H1 (cell line): ENCODE data around the gene ANGPTL4. TPM values are rescaled to one million over a fixed set of nuclear protein-coding genes. Genes with fewer than 3 reads are reported as not detected.
A peak's percentile ranks its signal among the peaks of the same experiment; 100 is the strongest.

ENCODE experiments used
- CTCF ChIA-PET: fragments of 300-600 bp; sonication (Branson Sonifier 250); formaldehyde crosslinking; loops from one replicate; lab custom pipeline; 2021; ENCODE audit not compliant: partially characterized antibody; lab: Charles Lee
- POLR2A ChIA-PET: fragments of 300-600 bp; sonication (Branson Sonifier 250); formaldehyde crosslinking; loops from one replicate; lab custom pipeline; 2021; ENCODE audit warnings: inconsistent platforms; ENCODE audit not compliant: partially characterized antibody; lab: Charles Lee
- DNase-seq, 2 experiments: peaks; one replicate each; pipeline versions ENCODE4 v3.0.0 to v3.0.0-alpha.2; 2010 to 2022; ENCODE audit warnings: low spot score in 2 of 2, low read depth in 1 of 2, mixed read lengths in 1 of 2
- FAIRE-seq: peaks from 2 replicates; lab custom pipeline; 2011; peaks lifted over from hg19 to GRCh38; lab: Jason Lieb, UNC
- H2AFZ ChIP-seq: 2 replicates; pipeline ENCODE4 v1.8.1; 2012; ENCODE audit warnings: low read length, inconsistent platforms
- H2AK5ac ChIP-seq: 2 replicates; pipeline ENCODE4 v1.6.1; 2013; ENCODE audit warnings: low read depth, low read length
- H2BK120ac ChIP-seq: replicated peaks from 2 replicates; pipeline ENCODE3; 2013; ENCODE audit warnings: low read depth, low read length, inconsistent platforms
- H2BK12ac ChIP-seq: 2 replicates; pipeline ENCODE4 v1.6.1; 2013; ENCODE audit warnings: low read depth, low read length
- H2BK15ac ChIP-seq: 2 replicates; pipeline ENCODE4 v1.6.1; 2013; ENCODE audit warnings: low read length
- H2BK20ac ChIP-seq: 2 replicates; pipeline ENCODE4 v1.6.1; 2013; ENCODE audit warnings: low read length
- H2BK5ac ChIP-seq: 2 replicates; pipeline ENCODE4 v1.6.1; 2013; ENCODE audit warnings: low read depth, low read length
- H3K14ac ChIP-seq: 2 replicates; pipeline ENCODE4 v1.6.1; 2013; ENCODE audit warnings: inconsistent platforms; ENCODE audit not compliant: insufficient read length
- H3K18ac ChIP-seq: 2 replicates; pipeline ENCODE4 v1.6.1; 2013; ENCODE audit warnings: low read length; ENCODE audit errors: extremely low read depth
- H3K23ac ChIP-seq: 2 replicates; pipeline ENCODE4 v1.6.1; 2013; ENCODE audit warnings: inconsistent platforms; ENCODE audit not compliant: insufficient read length
- H3K23me2 ChIP-seq: 2 replicates; pipeline ENCODE4 v1.6.1; 2013; ENCODE audit warnings: low read depth, low read length
- H3K27ac ChIP-seq: 2 replicates; pipeline ENCODE4 v1.6.1; 2011; ENCODE audit warnings: low read depth, low read length, inconsistent platforms
- H3K27me3 ChIP-seq, 4 experiments: replicated peaks in 1 of 4; 1 replicate in 1 of 4; 2 replicates in 3 of 4; pipeline versions ENCODE4 v1.6.1 to v1.8.1; 2011 to 2013; ENCODE audit warnings: low read length in 3 of 4, mild to moderate bottlenecking in 3 of 4, inconsistent platforms in 2 of 4, mixed read lengths in 2 of 4, moderate library complexity in 1 of 4; ENCODE audit not compliant: control insufficient read depth in 3 of 4, insufficient read depth in 3 of 4; ENCODE audit errors: extremely low read depth in 1 of 4
- H3K36me3 ChIP-seq, 4 experiments: 2 replicates each; pipeline versions ENCODE4 v1.6.1 to v1.8.1; 2011 to 2013; ENCODE audit warnings: mild to moderate bottlenecking in 4 of 4, low read length in 3 of 4, moderate library complexity in 2 of 4, control low read depth in 1 of 4, inconsistent platforms in 1 of 4; ENCODE audit not compliant: insufficient read depth in 4 of 4, control insufficient read depth in 2 of 4
- H3K4ac ChIP-seq: replicated peaks from 2 replicates; pipeline ENCODE3; 2013; ENCODE audit warnings: low read length, low read depth, mixed read lengths, inconsistent platforms; ENCODE audit not compliant: insufficient read length
- H3K4me1 ChIP-seq, 4 experiments: replicated peaks in 1 of 4; 1 replicate in 1 of 4; 2 replicates in 3 of 4; pipeline versions ENCODE4 v1.6.1 to v1.8.1; 2011 to 2013; ENCODE audit warnings: low read length in 3 of 4, inconsistent platforms in 2 of 4, mixed read lengths in 1 of 4; ENCODE audit not compliant: insufficient read depth in 4 of 4, control insufficient read depth in 3 of 4
- H3K4me2 ChIP-seq, 2 experiments: 2 replicates each; pipeline versions ENCODE4 v1.6.1 to v1.8.1; 2011 to 2013; ENCODE audit warnings: low read depth in 2 of 2, low read length in 2 of 2, control low read depth in 1 of 2, inconsistent platforms in 1 of 2, mild to moderate bottlenecking in 1 of 2; ENCODE audit not compliant: insufficient read depth in 1 of 2
- H3K4me3 ChIP-seq, 4 experiments: fragments of 200-600, 300-600 bp in 1 of 4; sonication (generic), shearing (Covaris generic), sonication (Bioruptor Twin) in 1 of 4; 2 replicates each; pipeline versions ENCODE4 v1.5.1 to v1.8.1; 2011 to 2016; ENCODE audit warnings: low read length in 4 of 4, low read depth in 3 of 4, control low read depth in 2 of 4, inconsistent platforms in 2 of 4, mild to moderate bottlenecking in 2 of 4, mixed read lengths in 1 of 4, moderate library complexity in 1 of 4; ENCODE audit not compliant: insufficient read depth in 2 of 4; ENCODE audit errors: extremely low read depth in 1 of 4
- H3K56ac ChIP-seq: replicated peaks from 2 replicates; pipeline ENCODE3; 2013; ENCODE audit warnings: low read depth, mild to moderate bottlenecking, mixed read lengths, low read length, inconsistent platforms; ENCODE audit not compliant: insufficient read length
- H3K79me1 ChIP-seq: 2 replicates; pipeline ENCODE4 v1.6.1; 2013; ENCODE audit warnings: low read depth, low read length, control low read depth
- H3K79me2 ChIP-seq, 2 experiments: 2 replicates each; pipeline versions ENCODE4 v1.6.1 to v1.8.1; 2012 to 2013; ENCODE audit warnings: low read length in 2 of 2, mild to moderate bottlenecking in 2 of 2, inconsistent platforms in 1 of 2; ENCODE audit not compliant: insufficient read depth in 2 of 2, control insufficient read depth in 1 of 2
- H3K9ac ChIP-seq, 4 experiments: replicated peaks in 1 of 4; 1 replicate in 1 of 4; 2 replicates in 3 of 4; pipeline versions ENCODE4 v1.6.1 to v1.8.1; 2011 to 2013; ENCODE audit warnings: low read depth in 3 of 4, low read length in 3 of 4, control low read depth in 2 of 4, mild to moderate bottlenecking in 2 of 4, moderate library complexity in 2 of 4, inconsistent platforms in 1 of 4; ENCODE audit errors: extremely low read depth in 1 of 4
- H3K9me3 ChIP-seq, 2 experiments: 2 replicates each; pipeline versions ENCODE4 v1.6.1 to v1.8.1; 2012 to 2013; ENCODE audit warnings: mild to moderate bottlenecking in 2 of 2, moderate library complexity in 2 of 2, control low read depth in 1 of 2, inconsistent platforms in 1 of 2, low read depth in 1 of 2, low read length in 1 of 2, mixed read lengths in 1 of 2; ENCODE audit not compliant: insufficient read depth in 2 of 2
- H4K20me1 ChIP-seq, 2 experiments: replicated peaks in 1 of 2; 2 replicates each; pipeline versions ENCODE3 to v1.8.1; 2011 to 2013; ENCODE audit warnings: inconsistent platforms in 2 of 2, low read length in 2 of 2, mild to moderate bottlenecking in 1 of 2; ENCODE audit not compliant: insufficient read depth in 2 of 2, control insufficient read depth in 1 of 2
- H4K5ac ChIP-seq: 2 replicates; pipeline ENCODE4 v1.6.1; 2013; ENCODE audit warnings: low read length, low read depth, mixed read lengths, inconsistent platforms; ENCODE audit not compliant: insufficient read length
- H4K8ac ChIP-seq: 2 replicates; pipeline ENCODE4 v1.8.0; 2013; ENCODE audit warnings: mild to moderate bottlenecking, moderate library complexity, low read length, inconsistent platforms; ENCODE audit not compliant: insufficient read depth; ENCODE audit errors: extremely low read depth
- H4K91ac ChIP-seq: replicated peaks from 2 replicates; pipeline ENCODE3; 2013; ENCODE audit warnings: low read length, mixed read lengths, inconsistent platforms; ENCODE audit not compliant: insufficient read length
- CHD2 ChIP-seq: IDR thresholded peaks from 2 replicates; pipeline ENCODE4 v1.6.1; 2012; ENCODE audit warnings: low read length, improper control_type of control experiment
- POLR2A ChIP-seq, 2 experiments: IDR thresholded peaks; 1 replicate in 1 of 2; 2 replicates in 1 of 2; pipeline ENCODE4 v1.6.1; 2011; ENCODE audit warnings: low read depth in 2 of 2, low read length in 2 of 2, mild to moderate bottlenecking in 2 of 2; ENCODE audit errors: control extremely low read depth in 1 of 2
- POLR2AphosphoS5 ChIP-seq: IDR thresholded peaks from 2 replicates; pipeline ENCODE4 v1.6.1; 2011; ENCODE audit warnings: low read depth, low read length
- WGBS, 2 experiments: shearing (Covaris generic) in 1 of 2; methylation state at CpG; one replicate each; pipeline versions ENCODE4 v1.1.6 to v1.1.7; 2013 to 2015; ENCODE audit warnings: low lambda C conversion rate in 2 of 2, mixed read lengths in 2 of 2, inconsistent platforms in 1 of 2, low coverage in 1 of 2, missing lambda C conversion rate in 1 of 2; ENCODE audit not compliant: insufficient replicate concordance in 2 of 2, insufficient coverage in 1 of 2, insufficient read length in 1 of 2; ENCODE audit errors: extremely low coverage in 1 of 2, missing lambda C conversion rate in 1 of 2; 5-methylcytosine and 5-hydroxymethylcytosine counted together
- polyA plus RNA-seq, 7 experiments: library from polyadenylated mRNA; depleted of rRNA in 3 of 7; stranded (reverse) in 5 of 7; unstranded in 2 of 7; fragments of >200 nt in 5 of 7; fragments of 200-250 nt in 2 of 7; gene quantifications; 1 replicate in 5 of 7; 2 replicates in 1 of 7; 4 replicates in 1 of 7; pipeline versions ENCODE4 v1.2.1 to v1.2.3, GENCODE V29; 2011 to 2013; ENCODE audit warnings: missing spikeins in 2 of 7, mixed read lengths in 2 of 7
- total RNA-seq: library from RNA; stranded (reverse); fragmentation: NEBNext Ultra II Directional; extraction: Animal tissue kit (Norgen Biotek cat#: 25700); gene quantifications from 2 replicates; pipeline ENCODE4 v1.2.1, GENCODE V29; 2021

The ANGPTL4 gene
- total and polyA plus RNA-seq, 2 of the 8 experiments (the other 6 are each of a cell fraction or from before 2014, with no cell fraction given): 2.3 to 6.5 TPM

DNA sequence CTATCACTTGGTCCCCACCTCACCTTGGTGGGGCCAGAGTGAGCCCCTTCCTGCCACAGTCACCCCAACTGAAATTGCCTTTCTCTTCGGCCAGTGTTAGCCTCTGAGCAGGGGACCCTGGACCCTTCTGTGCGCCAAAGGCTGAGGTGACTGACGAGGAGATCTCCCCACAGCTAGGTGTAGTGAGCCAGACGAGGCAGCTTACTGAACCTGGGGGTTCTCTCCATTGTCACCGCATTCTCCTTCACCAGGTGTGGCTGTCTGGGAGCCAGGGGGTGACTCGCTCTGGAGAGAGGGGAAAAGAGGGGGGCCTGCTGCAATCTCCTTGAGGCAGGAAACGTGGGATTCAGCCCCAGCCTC is 41.3 kb upstream of the ANGPTL4 start:
- Histone ChIP-seq H3K27me3 (no peaks in the 10 kb centered on the region), H2AK5ac (no peak overlapping the region), H4K5ac (no peak overlapping the region), H3K18ac (no peak overlapping the region), H3K23me2 (peaks cover 16% of the 10 kb centered on the region), H3K14ac (no peak overlapping the region), H3K27ac (peak overlapping the region; percentile 59; the same call in 1 of the 2 replicates), H2BK15ac (no peak overlapping the region), H3K36me3 (peaks cover 13 to 20% (median 17%) of the 10 kb centered on the region in 4 experiments), H2BK20ac (no peak overlapping the region), H4K8ac (no peak overlapping the region; the same call in 1 of the 2 replicates), H2BK12ac (no peak overlapping the region)
- TF ChIP-seq CHD2 (no peak), POLR2AphosphoS5 (peak; percentile 31; the same call in 1 of the 2 replicates), POLR2A (IDR thresholded peaks at IDR 0.05; ENCODE audit: control extremely low read depth in 1 of 2, low read depth in 2 of 2, low read length in 2 of 2) (peak in 1 of 2 experiments; percentile 69; a peak in 2 of 3 replicates)
- TF ChIP-seq, all 59 proteins: peak for 2
- H4K20me1 ChIP-seq: peaks cover 5 to 15% of the 10 kb centered on the region in 2 experiments
- no peak overlapping the region for H2AFZ ChIP-seq
- H4K91ac ChIP-seq: no peak overlapping the region
- FAIRE-seq (no peak), DNase-seq (no peak)
- POLR2A ChIA-PET: interaction anchor here (0.6 to 27.1 kb wide), 12 partner anchors 7 to 184 kb away, joined by 3 to 583 read pairs (median 4); partner anchors contain the start of genes CD320, NDUFA7, RAB11B and RPS28
- H2BK120ac ChIP-seq: no peak overlapping the region
- WGBS, 2 experiments: 87% methylated on average over 7 of the region's 7 CpGs; no CpG with 5 or more reads in 1 of the 2 experiments
- peaks cover 0 to 33% of the 10 kb centered on the region in 2 experiments; a peak in 2 of 4 replicates for H3K79me2 ChIP-seq
- peak overlapping the region; percentile 49 for H3K4ac ChIP-seq
- H3K4me3 ChIP-seq: peak overlapping the region; percentile 90 to 98 (median 97); a peak in 7 of 8 replicates
- H2BK5ac ChIP-seq: peak overlapping the region; percentile 0
- no peak overlapping the region for H3K23ac ChIP-seq
- H3K4me2 ChIP-seq: peak overlapping the region; percentile 82 to 89
- CTCF ChIA-PET: interaction anchor here (0.9 to 5.2 kb wide), 3 partner anchors 12 to 164 kb away, joined by 3 to 32 read pairs (median 4); no protein-coding TSS in a partner anchor
- H3K9me3 ChIP-seq: no peaks in the 10 kb centered on the region
- H3K79me1 ChIP-seq: peaks cover 10% of the 10 kb centered on the region; the same call in 1 of the 2 replicates
- H3K9ac ChIP-seq: peak overlapping the region; percentile 80 to 95 (median 94); a peak in 5 of 7 replicates
- no peak overlapping the region for H3K56ac ChIP-seq
- peaks cover 0 to 13% (median 6%) of the 10 kb centered on the region in 4 experiments; a peak in 5 of 7 replicates for H3K4me1 ChIP-seq
